ENCODE results near the gene MEGF11.

Gene MEGF11

GRCh38 chr15:65960586-65960985 lies 293.0 kb downstream of the MEGF11 start:
- TF ChIP-seq, protein P1, sequence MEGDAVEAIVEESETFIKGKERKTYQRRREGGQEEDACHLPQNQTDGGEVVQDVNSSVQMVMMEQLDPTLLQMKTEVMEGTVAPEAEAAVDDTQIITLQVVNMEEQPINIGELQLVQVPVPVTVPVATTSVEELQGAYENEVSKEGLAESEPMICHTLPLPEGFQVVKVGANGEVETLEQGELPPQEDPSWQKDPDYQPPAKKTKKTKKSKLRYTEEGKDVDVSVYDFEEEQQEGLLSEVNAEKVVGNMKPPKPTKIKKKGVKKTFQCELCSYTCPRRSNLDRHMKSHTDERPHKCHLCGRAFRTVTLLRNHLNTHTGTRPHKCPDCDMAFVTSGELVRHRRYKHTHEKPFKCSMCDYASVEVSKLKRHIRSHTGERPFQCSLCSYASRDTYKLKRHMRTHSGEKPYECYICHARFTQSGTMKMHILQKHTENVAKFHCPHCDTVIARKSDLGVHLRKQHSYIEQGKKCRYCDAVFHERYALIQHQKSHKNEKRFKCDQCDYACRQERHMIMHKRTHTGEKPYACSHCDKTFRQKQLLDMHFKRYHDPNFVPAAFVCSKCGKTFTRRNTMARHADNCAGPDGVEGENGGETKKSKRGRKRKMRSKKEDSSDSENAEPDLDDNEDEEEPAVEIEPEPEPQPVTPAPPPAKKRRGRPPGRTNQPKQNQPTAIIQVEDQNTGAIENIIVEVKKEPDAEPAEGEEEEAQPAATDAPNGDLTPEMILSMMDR (conservative IDR thresholded peaks at IDR 0.05; ENCODE audit: low read length), result no peak
- H3K4me3 ChIP-seq (ENCODE audit: low read length), result no peak overlapping the region
- DNase-seq (ENCODE audit: low read depth), result no peak

GRCh38 chr15:65958835-65959234 lies 294.7 kb downstream of the MEGF11 start:
- TF ChIP-seq, protein P1 (conservative IDR thresholded peaks at IDR 0.05; ENCODE audit: low read length), result no peak
- DNase-seq (ENCODE audit: low read depth), result no peak
- no peak overlapping the region for H3K4me3 ChIP-seq (ENCODE audit: low read length)

GRCh38 chr15:65957451-65957850 lies 296.1 kb downstream of the MEGF11 start:
- DNase-seq (ENCODE audit: low read depth), result no peak
- TF ChIP-seq, protein P1 (conservative IDR thresholded peaks at IDR 0.05; ENCODE audit: low read length), result no peak
- H3K4me3 ChIP-seq (ENCODE audit: low read length), result no peak overlapping the region

GRCh38 chr15:65956899-65957298 lies 296.7 kb downstream of the MEGF11 start:
- no peak overlapping the region for H3K4me3 ChIP-seq (ENCODE audit: low read length)
- TF ChIP-seq, protein P1 (conservative IDR thresholded peaks at IDR 0.05; ENCODE audit: low read length), result no peak
- DNase-seq (ENCODE audit: low read depth), result no peak

DNA sequence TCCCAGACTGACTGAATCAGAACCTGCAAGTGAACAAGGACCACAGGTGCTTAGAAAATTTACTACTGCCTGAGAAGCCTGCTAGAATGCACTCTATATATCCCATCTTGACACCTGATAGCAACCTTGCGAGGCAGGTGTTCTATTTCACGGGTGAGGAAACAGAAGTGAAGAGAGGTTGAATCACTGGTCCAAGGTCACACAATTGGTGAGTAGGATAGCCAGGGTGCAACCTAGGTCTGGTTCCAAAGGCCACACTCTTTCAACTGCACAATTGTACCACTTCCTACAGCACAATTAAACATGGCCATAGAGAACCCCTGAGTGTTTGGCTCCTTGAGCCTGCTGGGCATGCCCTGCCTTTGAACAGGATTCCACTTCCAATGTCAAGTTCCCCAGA lies 297.2 kb downstream of the MEGF11 start:
- no peak for DNase-seq (ENCODE audit: low read depth)
- TF ChIP-seq, protein P1 (conservative IDR thresholded peaks at IDR 0.05; ENCODE audit: low read length), result no peak
- no peak overlapping the region for H3K4me3 ChIP-seq (ENCODE audit: low read length)

- DNase-seq (ENCODE audit: low read depth), result no peak
- no peak overlapping the region for H3K4me3 ChIP-seq (ENCODE audit: low read length)
- TF ChIP-seq, protein P1 (conservative IDR thresholded peaks at IDR 0.05; ENCODE audit: low read length), result no peak
These were observed 299.2 kb downstream of the MEGF11 start for GRCh38 chr15:65954289-65954741.

- TF ChIP-seq, protein P1 (conservative IDR thresholded peaks at IDR 0.05; ENCODE audit: low read length), result no peak
- H3K4me3 ChIP-seq (ENCODE audit: low read length), result no peak overlapping the region
- DNase-seq (ENCODE audit: low read depth), result no peak
These were observed 299.9 kb downstream of the MEGF11 start for GRCh38 chr15:65953622-65954021.

Data from AG10803 (cell line).